ENCODE results near the gene RGS17. TPM values are rescaled to one million over a fixed set of nuclear protein-coding genes. Genes with fewer than 3 reads are reported as not detected.
"Not testable (repeated sequence)": the region's sequence is repeated elsewhere in the genome, so short reads cannot be mapped to it uniquely, and the experiment has no call there.

RGS17 gene
- polyA plus RNA-seq, 1 donor = 2.4 TPM

- H3K4me3 ChIP-seq (ENCODE audit: low read length) = no peak overlapping the region
- WGBS (ENCODE audit: insufficient coverage, low lambda C conversion rate) = 100% methylated on average over 1 of the region's 1 CpG
Measured at GRCh38 chr6:152979116-152979515, 152.0 kb downstream of the RGS17 start.

GRCh38 chr6:152978058-152978457 lies 153.0 kb downstream of the RGS17 start:
- H3K36me3 ChIP-seq (ENCODE audit: control insufficient read depth, insufficient read depth, low read length) = peaks cover 11% of the 10 kb centered on the region
- H3K4me1 ChIP-seq (ENCODE audit: control insufficient read depth, insufficient read depth, low read length) = no peaks in the 10 kb centered on the region
- no peak overlapping the region for H3K27ac ChIP-seq (ENCODE audit: low read length)
- no peak for DNase-seq
- H3K27me3 ChIP-seq (ENCODE audit: control insufficient read depth, insufficient read depth, low read length) = no peaks in the 10 kb centered on the region
- no peak overlapping the region for H3K4me3 ChIP-seq (ENCODE audit: low read length)
- H3K9me3 ChIP-seq (ENCODE audit: control insufficient read depth, low read depth, low read length) = no peaks in the 10 kb centered on the region
- 50% methylated on average over 2 of the region's 3 CpGs for WGBS (ENCODE audit: insufficient coverage, low lambda C conversion rate)

More at GRCh38 chr6:152979116-152979515, 152.0 kb downstream of the RGS17 start:
- no peaks in the 10 kb centered on the region for H3K4me1 ChIP-seq (ENCODE audit: control insufficient read depth, insufficient read depth, low read length)
- H3K36me3 ChIP-seq (ENCODE audit: control insufficient read depth, insufficient read depth, low read length) = peaks cover 5% of the 10 kb centered on the region
- no peaks in the 10 kb centered on the region for H3K27me3 ChIP-seq (ENCODE audit: control insufficient read depth, insufficient read depth, low read length)
- no peak for DNase-seq
- no peak overlapping the region for H3K27ac ChIP-seq (ENCODE audit: low read length)
- H3K9me3 ChIP-seq (ENCODE audit: control insufficient read depth, low read depth, low read length) = no peaks in the 10 kb centered on the region

- Histone ChIP-seq H3K4me3 (ENCODE audit: low read length) (no peak overlapping the region), H3K27ac (ENCODE audit: low read length) (no peak overlapping the region), H3K4me1 (ENCODE audit: control insufficient read depth, insufficient read depth, low read length) (no peaks in the 10 kb centered on the region), H3K36me3 (ENCODE audit: control insufficient read depth, insufficient read depth, low read length) (peaks cover 11% of the 10 kb centered on the region), H3K9me3 (ENCODE audit: control insufficient read depth, low read depth, low read length) (no peaks in the 10 kb centered on the region), H3K27me3 (ENCODE audit: control insufficient read depth, insufficient read depth, low read length) (no peaks in the 10 kb centered on the region)
- no peak for DNase-seq
Measured at GRCh38 chr6:152977556-152977955, 153.5 kb downstream of the RGS17 start.

GRCh38 chr6:152976749-152977148 lies 154.3 kb downstream of the RGS17 start:
- DNase-seq = no peak
- no peaks in the 10 kb centered on the region for H3K9me3 ChIP-seq (ENCODE audit: control insufficient read depth, low read depth, low read length)
- no CpG with 5 or more reads among the region's 1 CpG for WGBS (ENCODE audit: insufficient coverage, low lambda C conversion rate)
- H3K4me3 ChIP-seq (ENCODE audit: low read length) = no peak overlapping the region
- no peaks in the 10 kb centered on the region for H3K4me1 ChIP-seq (ENCODE audit: control insufficient read depth, insufficient read depth, low read length)
- peaks cover 14% of the 10 kb centered on the region for H3K36me3 ChIP-seq (ENCODE audit: control insufficient read depth, insufficient read depth, low read length)
- H3K27me3 ChIP-seq (ENCODE audit: control insufficient read depth, insufficient read depth, low read length) = no peaks in the 10 kb centered on the region
- no peak overlapping the region for H3K27ac ChIP-seq (ENCODE audit: low read length)

GRCh38 chr6:152975204-152975915 lies 155.7 kb downstream of the RGS17 start:
- Histone ChIP-seq H3K36me3 (ENCODE audit: control insufficient read depth, insufficient read depth, low read length) (peaks cover 23% of the 10 kb centered on the region), H3K27ac (ENCODE audit: low read length) (no peak overlapping the region), H3K4me3 (ENCODE audit: low read length) (no peak overlapping the region), H3K9me3 (ENCODE audit: control insufficient read depth, low read depth, low read length) (no peaks in the 10 kb centered on the region), H3K27me3 (ENCODE audit: control insufficient read depth, insufficient read depth, low read length) (no peaks in the 10 kb centered on the region), H3K4me1 (ENCODE audit: control insufficient read depth, insufficient read depth, low read length) (no peaks in the 10 kb centered on the region)
- 100% methylated on average over 2 of the region's 4 CpGs for WGBS (ENCODE audit: insufficient coverage, low lambda C conversion rate)
- DNase-seq = peak in 1 of 2 donors; percentile 33

- Histone ChIP-seq H3K27ac (ENCODE audit: low read length) (no peak overlapping the region), H3K36me3 (ENCODE audit: control insufficient read depth, insufficient read depth, low read length) (peaks cover 30% of the 10 kb centered on the region), H3K4me3 (ENCODE audit: low read length) (no peak overlapping the region), H3K4me1 (ENCODE audit: control insufficient read depth, insufficient read depth, low read length) (no peaks in the 10 kb centered on the region), H3K9me3 (ENCODE audit: control insufficient read depth, low read depth, low read length) (no peaks in the 10 kb centered on the region), H3K27me3 (ENCODE audit: control insufficient read depth, insufficient read depth, low read length) (no peaks in the 10 kb centered on the region)
- WGBS (ENCODE audit: insufficient coverage, low lambda C conversion rate) = no CpG with 5 or more reads among the region's 1 CpG
- DNase-seq = no peak
Measured at GRCh38 chr6:152973916-152974315, 157.2 kb downstream of the RGS17 start.

GRCh38 chr6:152969688-152970418 lies 161.2 kb downstream of the RGS17 start:
- Histone ChIP-seq H3K9me3 (ENCODE audit: control insufficient read depth, low read depth, low read length) (peaks cover 3% of the 10 kb centered on the region), H3K4me3 (ENCODE audit: low read length) (no peak overlapping the region), H3K27me3 (ENCODE audit: control insufficient read depth, insufficient read depth, low read length) (no peaks in the 10 kb centered on the region), H3K27ac (ENCODE audit: low read length) (no peak overlapping the region), H3K36me3 (ENCODE audit: control insufficient read depth, insufficient read depth, low read length) (peaks cover 30% of the 10 kb centered on the region), H3K4me1 (ENCODE audit: control insufficient read depth, insufficient read depth, low read length) (no peaks in the 10 kb centered on the region)
- no peak for DNase-seq
- WGBS (ENCODE audit: insufficient coverage, low lambda C conversion rate) = no CpG with 5 or more reads among the region's 6 CpGs

GRCh38 chr6:152966168-152966894 lies 164.8 kb downstream of the RGS17 start:
- H3K27ac ChIP-seq (ENCODE audit: low read length); H3K27me3 ChIP-seq (ENCODE audit: control insufficient read depth, insufficient read depth, low read length); H3K4me3 ChIP-seq (ENCODE audit: low read length); H3K4me1 ChIP-seq (ENCODE audit: control insufficient read depth, insufficient read depth, low read length); H3K9me3 ChIP-seq (ENCODE audit: control insufficient read depth, low read depth, low read length); DNase-seq: not testable (repeated sequence)
- no CpG with 5 or more reads among the region's 15 CpGs for WGBS (ENCODE audit: insufficient coverage, low lambda C conversion rate)
- H3K36me3 ChIP-seq (ENCODE audit: control insufficient read depth, insufficient read depth, low read length) = peaks cover 12% of the 10 kb centered on the region

- Histone ChIP-seq H3K4me3 (ENCODE audit: low read length) (no peak overlapping the region), H3K27ac (ENCODE audit: low read length) (no peak overlapping the region), H3K9me3 (ENCODE audit: control insufficient read depth, low read depth, low read length) (no peaks in the 10 kb centered on the region), H3K27me3 (ENCODE audit: control insufficient read depth, insufficient read depth, low read length) (no peaks in the 10 kb centered on the region), H3K36me3 (ENCODE audit: control insufficient read depth, insufficient read depth, low read length) (no peaks in the 10 kb centered on the region), H3K4me1 (ENCODE audit: control insufficient read depth, insufficient read depth, low read length) (no peaks in the 10 kb centered on the region)
- DNase-seq = no peak
- no CpG with 5 or more reads among the region's 24 CpGs for WGBS (ENCODE audit: insufficient coverage, low lambda C conversion rate)
Measured at GRCh38 chr6:152959333-152959732, 171.7 kb downstream of the RGS17 start.

GRCh38 chr6:152957796-152958195 lies 173.3 kb downstream of the RGS17 start:
- no peaks in the 10 kb centered on the region for H3K27me3 ChIP-seq (ENCODE audit: control insufficient read depth, insufficient read depth, low read length)
- H3K36me3 ChIP-seq (ENCODE audit: control insufficient read depth, insufficient read depth, low read length) = no peaks in the 10 kb centered on the region
- H3K9me3 ChIP-seq (ENCODE audit: control insufficient read depth, low read depth, low read length) = no peaks in the 10 kb centered on the region
- no peak overlapping the region for H3K27ac ChIP-seq (ENCODE audit: low read length)
- no peak for DNase-seq
- H3K4me3 ChIP-seq (ENCODE audit: low read length) = no peak overlapping the region
- no peaks in the 10 kb centered on the region for H3K4me1 ChIP-seq (ENCODE audit: control insufficient read depth, insufficient read depth, low read length)
- WGBS (ENCODE audit: insufficient coverage, low lambda C conversion rate) = no CpG with 5 or more reads among the region's 1 CpG
